Ascending aorta (tissue), 2 donors: ENCODE data around the gene RBFA. TPM values are rescaled to one million over a fixed set of nuclear protein-coding genes. Genes with fewer than 3 reads are reported as not detected.
"Not testable (repeated sequence)": the region's sequence is repeated elsewhere in the genome, so short reads cannot be mapped to it uniquely, and the experiment has no call there.

Source experiments
- DNase-seq, 2 donors: peaks; one replicate each; pipeline ENCODE4 v3.0.0-alpha.2; 2019; ENCODE audit warnings: low spot score in 2 of 2
- H3K27ac ChIP-seq, 2 donors: fragments of 200-600 bp; sonication (generic); one replicate each; pipeline ENCODE4 v1.5.1; 2016 to 2017; ENCODE audit warnings: mild to moderate bottlenecking in 1 of 2
- H3K27me3 ChIP-seq: fragments of 200-600 bp; sonication (generic); one replicate; pipeline ENCODE4 v1.5.1; 2017
- H3K36me3 ChIP-seq, 2 donors: fragments of 200-600 bp; sonication (generic); one replicate each; pipeline ENCODE4 v1.5.1; 2016
- H3K4me1 ChIP-seq, 2 donors: fragments of 200-600 bp; sonication (generic); one replicate each; pipeline ENCODE4 v1.5.1; 2016 to 2017; ENCODE audit warnings: mild to moderate bottlenecking in 1 of 2
- H3K4me3 ChIP-seq, 2 donors: fragments of 200-600 bp; sonication (generic); one replicate each; pipeline ENCODE4 v1.5.1; 2016 to 2017; ENCODE audit warnings: mild to moderate bottlenecking in 1 of 2
- H3K9me3 ChIP-seq, 2 donors: fragments of 200-600 bp; sonication (generic); one replicate each; pipeline ENCODE4 v1.5.1; 2016
- intact Hi-C: fragments of 100-400 bp; cut with DNase I; formaldehyde crosslinking; loops from one replicate; pipeline ENCODE4 v1.15.1; 2023
- total RNA-seq: library from RNA; depleted of rRNA; stranded (reverse); fragments of >200 nt; gene quantifications from one replicate; pipeline ENCODE4 v1.1.0, GENCODE V29; 2016
- TF ChIP-seq, protein P1 (sequence below), 3 experiments: fragments of 200-600 bp in 2 of 3; fragments of 450-650 bp in 1 of 3; sonication (generic) in 2 of 3; IDR thresholded peaks; one replicate each; pipeline ENCODE4 v1.5.1; 2016 to 2019; ENCODE audit warnings: antibody characterized with exemption in 3 of 3, mild to moderate bottlenecking in 1 of 3, moderate library complexity in 1 of 3

RBFA gene
- total RNA-seq, 1 donor from 2014 or later = 23.1 TPM

DNA sequence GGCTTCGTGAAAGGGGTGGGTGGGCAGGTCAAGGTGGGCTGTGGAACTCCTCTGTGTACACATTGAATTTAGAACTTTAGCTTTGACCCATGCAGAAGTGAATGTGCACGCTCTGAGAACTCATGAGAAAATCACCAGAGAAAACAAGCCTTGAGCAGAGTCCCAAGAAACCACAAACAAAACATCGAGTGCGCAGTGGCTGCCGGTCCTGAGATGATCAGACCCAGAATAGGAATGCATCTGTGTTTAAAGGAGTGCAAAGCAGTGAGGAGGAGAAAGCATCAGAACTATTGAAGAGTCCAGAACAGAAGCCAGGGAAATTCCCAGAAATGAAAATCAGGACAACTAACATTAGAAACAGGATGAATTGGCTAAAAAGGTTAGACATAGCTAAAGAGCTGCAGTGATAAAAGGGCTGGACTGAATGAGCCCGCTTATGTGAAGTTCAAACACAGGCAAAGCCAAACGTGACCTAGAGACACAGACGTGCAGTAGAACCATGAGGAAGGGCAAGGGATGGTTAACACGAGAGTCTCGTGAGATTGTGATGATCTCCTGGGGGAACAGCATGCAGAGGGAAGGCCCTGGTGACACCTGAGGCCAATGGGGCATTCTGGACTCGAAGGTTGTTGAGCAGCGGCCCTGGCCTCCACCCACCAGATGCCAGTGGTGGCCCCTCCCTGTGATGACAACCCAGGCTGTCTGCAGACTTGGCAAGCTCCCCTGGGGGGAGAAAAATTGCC is 29.5 kb upstream of the RBFA start:
- H3K27me3 ChIP-seq = no peaks in the 10 kb centered on the region
- no peaks in the 10 kb centered on the region for H3K36me3 ChIP-seq
- H3K27ac ChIP-seq = no peak overlapping the region
- no peak overlapping the region for H3K4me3 ChIP-seq
- TF ChIP-seq, protein P1, sequence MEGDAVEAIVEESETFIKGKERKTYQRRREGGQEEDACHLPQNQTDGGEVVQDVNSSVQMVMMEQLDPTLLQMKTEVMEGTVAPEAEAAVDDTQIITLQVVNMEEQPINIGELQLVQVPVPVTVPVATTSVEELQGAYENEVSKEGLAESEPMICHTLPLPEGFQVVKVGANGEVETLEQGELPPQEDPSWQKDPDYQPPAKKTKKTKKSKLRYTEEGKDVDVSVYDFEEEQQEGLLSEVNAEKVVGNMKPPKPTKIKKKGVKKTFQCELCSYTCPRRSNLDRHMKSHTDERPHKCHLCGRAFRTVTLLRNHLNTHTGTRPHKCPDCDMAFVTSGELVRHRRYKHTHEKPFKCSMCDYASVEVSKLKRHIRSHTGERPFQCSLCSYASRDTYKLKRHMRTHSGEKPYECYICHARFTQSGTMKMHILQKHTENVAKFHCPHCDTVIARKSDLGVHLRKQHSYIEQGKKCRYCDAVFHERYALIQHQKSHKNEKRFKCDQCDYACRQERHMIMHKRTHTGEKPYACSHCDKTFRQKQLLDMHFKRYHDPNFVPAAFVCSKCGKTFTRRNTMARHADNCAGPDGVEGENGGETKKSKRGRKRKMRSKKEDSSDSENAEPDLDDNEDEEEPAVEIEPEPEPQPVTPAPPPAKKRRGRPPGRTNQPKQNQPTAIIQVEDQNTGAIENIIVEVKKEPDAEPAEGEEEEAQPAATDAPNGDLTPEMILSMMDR (IDR thresholded peaks at IDR 0.05) = no peak
- H3K9me3 ChIP-seq = peaks cover 0 to 4% of the 10 kb centered on the region in 2 donors
- no peak for DNase-seq
- intact Hi-C loops = no loop called here
- H3K4me1 ChIP-seq = no peaks in the 10 kb centered on the region

DNA sequence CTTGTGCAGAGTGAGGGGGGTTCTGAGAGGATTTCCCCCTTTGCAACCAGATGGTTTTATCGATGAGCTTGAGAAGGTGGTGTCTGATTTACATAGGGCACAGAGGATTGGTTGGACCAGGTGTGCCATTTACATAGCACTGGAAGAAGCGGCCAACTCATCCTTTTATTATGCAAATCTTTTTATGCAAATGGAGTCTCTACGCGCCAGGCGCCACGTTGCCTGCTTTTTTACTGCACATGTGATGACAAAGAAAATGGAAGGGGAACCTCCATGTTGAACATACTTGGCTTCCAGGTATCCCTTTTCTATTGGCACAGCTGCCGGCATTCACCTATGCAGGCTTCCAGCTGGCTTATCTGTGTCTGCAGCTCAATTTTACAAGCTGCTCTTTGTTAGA is 27.5 kb upstream of the RBFA start:
- DNase-seq = no peak
- H3K4me3 ChIP-seq = no peak overlapping the region

DNA sequence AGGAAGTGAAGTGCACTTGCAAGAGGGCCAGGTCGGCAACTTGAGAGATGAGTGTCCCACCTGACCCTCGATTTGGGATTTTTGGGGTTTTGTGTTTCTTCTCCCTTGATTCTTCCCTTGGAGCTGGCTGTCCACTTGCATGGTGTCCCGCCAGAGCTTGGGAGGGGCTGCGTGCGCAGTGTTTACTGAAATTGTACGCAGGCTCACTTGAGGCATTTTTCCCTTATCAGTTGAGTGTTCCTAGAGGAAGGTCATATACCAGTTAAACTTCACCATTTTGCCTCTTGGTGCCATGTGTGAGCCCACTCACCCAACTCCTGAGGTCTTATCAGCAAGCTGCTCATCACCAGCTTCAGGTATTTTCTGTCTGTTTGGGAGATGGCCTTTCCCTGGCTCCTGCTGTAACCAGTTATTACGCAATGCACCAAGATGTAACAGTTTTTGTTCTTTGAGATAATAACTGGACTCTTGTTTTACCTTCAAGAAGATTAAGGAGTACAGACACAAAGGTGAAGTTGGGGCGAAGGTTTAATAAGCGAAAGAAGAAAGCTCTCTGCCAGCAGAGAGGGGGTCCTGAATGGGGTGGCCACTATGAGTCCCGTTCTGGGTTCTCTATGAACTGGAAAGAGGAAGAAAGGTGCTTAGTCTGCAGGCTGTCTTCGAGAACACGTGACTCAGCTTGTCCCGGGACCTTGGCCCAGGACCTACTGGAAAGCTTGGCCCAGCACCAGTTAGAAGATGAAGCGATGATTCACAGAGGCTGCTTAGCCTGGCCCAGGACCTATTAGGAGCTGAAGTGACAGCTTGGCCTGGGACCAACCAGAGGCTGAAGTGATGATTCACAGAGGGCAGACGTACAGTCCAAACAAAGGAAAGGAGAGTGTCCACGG is 24.3 kb upstream of the RBFA start:
- H3K27me3 ChIP-seq = no peaks in the 10 kb centered on the region
- H3K4me1 ChIP-seq = no peaks in the 10 kb centered on the region
- peak overlapping the region; percentile 34 to 66 for H3K27ac ChIP-seq
- peak overlapping the region in 1 of 2 donors; percentile 0 for H3K4me3 ChIP-seq
- TF ChIP-seq, protein P1 (IDR thresholded peaks at IDR 0.05) = no peak
- no peaks in the 10 kb centered on the region for H3K36me3 ChIP-seq
- peak; percentile 58 to 89 for DNase-seq
- intact Hi-C loops = loop anchor here (1.0 kb wide), 2 partner anchors 22 to 23 kb away; partner anchors contain the start of gene TXNL4A
- peaks cover 10 to 48% of the 10 kb centered on the region in 2 donors for H3K9me3 ChIP-seq

More for the DNA sequence above, 27.5 kb upstream of the RBFA start:
- Histone ChIP-seq H3K27ac (no peak overlapping the region), H3K9me3 (peaks cover 0 to 19% of the 10 kb centered on the region in 2 donors), H3K27me3 (no peaks in the 10 kb centered on the region), H3K36me3 (no peaks in the 10 kb centered on the region), H3K4me1 (no peaks in the 10 kb centered on the region)
- intact Hi-C loops = no loop called here
- TF ChIP-seq, protein P1 (IDR thresholded peaks at IDR 0.05) = no peak

DNA sequence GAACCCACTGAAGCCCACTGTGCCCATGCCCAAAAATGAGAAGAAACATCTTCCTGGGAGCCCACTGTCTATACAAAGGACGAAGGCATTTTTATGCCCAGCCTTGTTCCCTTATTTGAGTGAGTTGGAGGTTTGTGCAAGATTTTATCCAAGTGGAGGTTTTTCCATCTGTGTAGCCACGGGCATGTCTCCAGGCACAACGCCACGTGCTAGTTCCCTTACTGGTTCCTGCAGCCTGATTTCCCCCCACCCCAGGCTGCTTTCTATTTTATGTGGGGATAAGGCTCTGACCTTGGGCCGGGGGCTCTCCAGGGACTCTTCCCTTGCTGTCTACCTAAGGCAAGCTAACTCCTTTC is 23.7 kb upstream of the RBFA start:
- H3K27ac ChIP-seq = peak overlapping the region; percentile 51 to 66
- DNase-seq = no peak
- intact Hi-C loops = loop anchor here (1.0 kb wide), 2 partner anchors 22 to 23 kb away; partner anchors contain the start of gene TXNL4A

DNA sequence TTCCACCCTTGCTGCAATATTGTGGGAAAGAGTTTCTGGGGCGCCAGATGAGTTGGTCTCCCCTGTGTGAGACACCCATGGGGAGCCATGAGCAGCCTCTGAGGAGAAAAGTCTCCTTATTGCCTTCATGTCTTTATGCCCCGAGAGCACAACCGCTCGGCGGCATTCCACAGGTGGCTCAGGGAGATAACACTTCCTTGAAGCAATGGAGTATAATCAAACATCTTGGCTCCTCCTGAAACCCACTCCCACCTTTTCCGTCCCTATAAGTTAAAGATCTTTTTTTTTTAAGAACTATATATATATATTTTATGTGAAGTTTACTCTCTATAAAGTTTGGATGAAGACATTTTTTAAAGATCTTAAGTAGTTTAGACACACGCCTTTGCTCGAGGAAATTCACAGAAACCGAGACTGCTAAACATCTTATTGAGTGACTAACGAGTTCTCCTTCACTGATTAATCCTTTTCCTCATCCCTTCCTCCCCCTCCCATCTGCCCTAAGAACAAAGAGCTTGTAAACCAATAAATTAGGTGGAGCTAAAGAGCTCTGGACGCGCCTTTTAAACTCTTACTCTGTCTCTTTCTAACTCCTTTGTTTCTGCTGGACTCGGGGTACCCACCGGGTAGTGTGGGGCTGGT is 22.6 kb upstream of the RBFA start:
- H3K36me3 ChIP-seq, H3K27me3 ChIP-seq, H3K4me1 ChIP-seq, H3K4me3 ChIP-seq, H3K27ac ChIP-seq, intact Hi-C loops, DNase-seq: not testable (repeated sequence)
- peaks cover 10 to 50% of the 10 kb centered on the region in 2 donors for H3K9me3 ChIP-seq

More for the DNA sequence above, 23.7 kb upstream of the RBFA start:
- no peaks in the 10 kb centered on the region for H3K27me3 ChIP-seq
- H3K4me3 ChIP-seq = peak overlapping the region in 1 of 2 donors; percentile 0
- peaks cover 10 to 50% of the 10 kb centered on the region in 2 donors for H3K9me3 ChIP-seq
- TF ChIP-seq, protein P1 (IDR thresholded peaks at IDR 0.05) = no peak
- no peaks in the 10 kb centered on the region for H3K4me1 ChIP-seq
- no peaks in the 10 kb centered on the region for H3K36me3 ChIP-seq
